GM12891 (cell line): ENCODE data around the gene POGZ.

Experiments
- DNase-seq: peaks from one replicate; pipeline ENCODE4 v3.0.0; 2011; ENCODE audit warnings: low spot score; ENCODE audit not compliant: insufficient read length
- FAIRE-seq: peaks from 2 replicates; lab custom pipeline; 2011; peaks lifted over from hg19 to GRCh38; lab: Jason Lieb, UNC
- PAX5 ChIP-seq: IDR thresholded peaks from 2 replicates; pipeline ENCODE4 v1.6.1; 2011; ENCODE audit warnings: low read length, moderate library complexity, mild to moderate bottlenecking; ENCODE audit not compliant: insufficient read depth, severe bottlenecking
- POLR2A ChIP-seq: IDR thresholded peaks from 2 replicates; pipeline ENCODE4 v1.6.1; 2011; ENCODE audit warnings: low read depth, low read length, control low read depth
- POLR2AphosphoS5 ChIP-seq: IDR thresholded peaks from 2 replicates; pipeline ENCODE4 v1.6.1; 2011; ENCODE audit warnings: low read depth, low read length, control low read depth
- POU2F2 ChIP-seq: IDR thresholded peaks from 2 replicates; pipeline ENCODE4 v1.6.1; 2011; ENCODE audit warnings: low read depth, mild to moderate bottlenecking, control low read depth, low read length, moderate library complexity
- SPI1 ChIP-seq: IDR thresholded peaks from 2 replicates; pipeline ENCODE4 v1.6.1; 2011; ENCODE audit warnings: low read depth, low read length, control low read depth
- TAF1 ChIP-seq: IDR thresholded peaks from 2 replicates; pipeline ENCODE4 v1.6.1; 2011; ENCODE audit warnings: low read depth, low read length, control low read depth

Gene POGZ

GRCh38 chr1:151499365-151499764 is 40.1 kb upstream of the POGZ start:
- DNase-seq (no peak), FAIRE-seq (no peak)
- TF ChIP-seq POU2F2 = no peak
- no peak for TF ChIP-seq TAF1
- no peak for TF ChIP-seq POLR2AphosphoS5
- TF ChIP-seq PAX5 = no peak
- no peak for TF ChIP-seq SPI1
- TF ChIP-seq POLR2A = no peak

- DNase-seq (no peak), FAIRE-seq (no peak)
- no peak for TF ChIP-seq SPI1
- TF ChIP-seq POU2F2 = no peak
- TF ChIP-seq PAX5 = no peak
- no peak for TF ChIP-seq POLR2A
- TF ChIP-seq POLR2AphosphoS5 = no peak
- TF ChIP-seq TAF1 = no peak
Measured at GRCh38 chr1:151495316-151495715, 36.0 kb upstream of the POGZ start.

GRCh38 chr1:151494741-151495281 is 35.5 kb upstream of the POGZ start:
- FAIRE-seq (no peak), DNase-seq (no peak)
- TF ChIP-seq PAX5 = no peak
- no peak for TF ChIP-seq POU2F2
- TF ChIP-seq SPI1 = 0 out of 2 replicates have a peak, but pooled peaks have one; percentile 5
- TF ChIP-seq TAF1 = no peak
- no peak for TF ChIP-seq POLR2AphosphoS5
- no peak for TF ChIP-seq POLR2A

- DNase-seq (no peak), FAIRE-seq (no peak)
- TF ChIP-seq SPI1 = no peak
- TF ChIP-seq POLR2AphosphoS5 = no peak
- no peak for TF ChIP-seq POU2F2
- no peak for TF ChIP-seq TAF1
- TF ChIP-seq POLR2A = no peak
- no peak for TF ChIP-seq PAX5
Measured at GRCh38 chr1:151493042-151493441, 33.7 kb upstream of the POGZ start.

GRCh38 chr1:151492120-151492519 is 32.8 kb upstream of the POGZ start:
- FAIRE-seq = no peak
- TF ChIP-seq SPI1 (no peak), POU2F2 (no peak), TAF1 (no peak), PAX5 (no peak), POLR2A (no peak)
- DNase-seq = no peak

GRCh38 chr1:151491641-151492040 is 32.3 kb upstream of the POGZ start:
- DNase-seq (no peak), FAIRE-seq (no peak)
- no peak for TF ChIP-seq POLR2AphosphoS5
- TF ChIP-seq SPI1 = no peak
- no peak for TF ChIP-seq TAF1
- TF ChIP-seq PAX5 = no peak
- TF ChIP-seq POLR2A = no peak
- TF ChIP-seq POU2F2 = no peak

GRCh38 chr1:151486557-151486956 is 27.3 kb upstream of the POGZ start:
- FAIRE-seq (no peak), DNase-seq (no peak)
- TF ChIP-seq SPI1 = no peak
- no peak for TF ChIP-seq PAX5
- no peak for TF ChIP-seq POU2F2
- no peak for TF ChIP-seq POLR2A
- no peak for TF ChIP-seq TAF1
- no peak for TF ChIP-seq POLR2AphosphoS5

- FAIRE-seq = no peak
- no peak for TF ChIP-seq POU2F2
- TF ChIP-seq SPI1 = no peak
- TF ChIP-seq POLR2A = no peak
- no peak for TF ChIP-seq POLR2AphosphoS5
- TF ChIP-seq TAF1 = no peak
- no peak for TF ChIP-seq PAX5
Measured at GRCh38 chr1:151485685-151486255, 26.5 kb upstream of the POGZ start.

GRCh38 chr1:151482017-151482416 is 22.7 kb upstream of the POGZ start:
- FAIRE-seq = no peak
- TF ChIP-seq TAF1 (no peak), SPI1 (no peak), POLR2A (no peak), POLR2AphosphoS5 (no peak), POU2F2 (no peak), PAX5 (no peak)
- no peak for DNase-seq

More at GRCh38 chr1:151485685-151486255, 26.5 kb upstream of the POGZ start:
- DNase-seq = no peak

GRCh38 chr1:151479462-151479861 is 20.2 kb upstream of the POGZ start:
- TF ChIP-seq POLR2A (no peak), POU2F2 (no peak), PAX5 (no peak), TAF1 (no peak), SPI1 (no peak), POLR2AphosphoS5 (no peak)
- no peak for FAIRE-seq
- DNase-seq = no peak
